Measurements from ENCODE around the gene L3MBTL4. TPM values are rescaled to one million over a fixed set of nuclear protein-coding genes. Genes with fewer than 3 reads are reported as not detected.

L3MBTL4 gene
- total RNA-seq, 1 experiment from 2014 or later = not detected

GRCh38 chr18:5958822-5959221 lies 455.9 kb downstream of the L3MBTL4 start:
- Histone ChIP-seq H3K36me3 (ENCODE audit: control insufficient read depth in 1 of 2, insufficient read depth in 2 of 2, low read length in 2 of 2) (no peaks in the 10 kb centered on the region), H3K9ac (ENCODE audit: low read length) (no peak overlapping the region), H3K4me1 (ENCODE audit: control insufficient read depth in 1 of 2, insufficient read depth in 2 of 2, low read length in 2 of 2) (no peaks in the 10 kb centered on the region), H3K9me3 (ENCODE audit: control insufficient read depth in 1 of 2, insufficient read depth in 1 of 2, low read depth in 1 of 2, low read length in 2 of 2) (peaks cover 11 to 28% of the 10 kb centered on the region in 2 experiments; a peak in 2 of 4 replicates), H3K27ac (ENCODE audit: low read depth, low read length) (no peak overlapping the region), H2AFZ (ENCODE audit: low read depth, low read length, poor library complexity, severe bottlenecking) (no peak overlapping the region), H3K79me2 (ENCODE audit: insufficient read depth, low read length) (no peaks in the 10 kb centered on the region), H3K27me3 (ENCODE audit: insufficient read depth, low read length) (no peaks in the 10 kb centered on the region), H3K4me3 (replicated peaks in 1 of 2; ENCODE audit: low read depth in 1 of 2, low read length in 2 of 2) (no peak overlapping the region), H3K4me2 (ENCODE audit: low read length) (no peak overlapping the region), H3K9me2 (ENCODE audit: insufficient read depth) (no peaks in the 10 kb centered on the region), H4K20me1 (ENCODE audit: insufficient read depth) (no peaks in the 10 kb centered on the region)
- no peak for TF ChIP-seq RAD21 (IDR thresholded peaks at IDR 0.05; ENCODE audit: low read depth)
- TF ChIP-seq CEBPB (IDR thresholded peaks at IDR 0.05; ENCODE audit: low read depth) = no peak
- no peak for TF ChIP-seq CBX3 (IDR thresholded peaks at IDR 0.05; ENCODE audit: low read depth)
- TF ChIP-seq, protein P1, sequence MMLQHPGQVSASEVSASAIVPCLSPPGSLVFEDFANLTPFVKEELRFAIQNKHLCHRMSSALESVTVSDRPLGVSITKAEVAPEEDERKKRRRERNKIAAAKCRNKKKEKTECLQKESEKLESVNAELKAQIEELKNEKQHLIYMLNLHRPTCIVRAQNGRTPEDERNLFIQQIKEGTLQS (IDR thresholded peaks at IDR 0.05) = no peak
- no peak for TF ChIP-seq ZFX (IDR thresholded peaks at IDR 0.05)
- ChIA-PET RAD21 (ENCODE audit: low non-redundant PET in 1 of 2, low total read pairs in 2 of 2, uncharacterized antibody in 2 of 2, unreplicated experiment in 2 of 2) (no interaction called here), POLR2A (no interaction called here), CTCF (no interaction called here)
- intact Hi-C loops (cut with micrococcal nuclease) = no loop called here
- BruUV-seq (replicated peaks) = no TSS peak
- ATAC-seq (no peak), DNase-seq (ENCODE audit: low read depth, low spot score) (no peak)

- intact Hi-C loops (cut with micrococcal nuclease) = no loop called here
- no peak for DNase-seq (ENCODE audit: low read depth, low spot score)
- BruUV-seq (replicated peaks) = no TSS peak
These were observed 458.9 kb downstream of the L3MBTL4 start for GRCh38 chr18:5955861-5956260.

More at GRCh38 chr18:5955861-5956260, 458.9 kb downstream of the L3MBTL4 start:
- POLR2A ChIA-PET = no interaction called here
- CTCF ChIA-PET = no interaction called here
- H3K79me2 ChIP-seq (ENCODE audit: insufficient read depth, low read length) = no peaks in the 10 kb centered on the region
- no peak overlapping the region for H3K4me2 ChIP-seq (ENCODE audit: low read length)
- no peaks in the 10 kb centered on the region for H3K36me3 ChIP-seq (ENCODE audit: control insufficient read depth in 1 of 2, insufficient read depth in 2 of 2, low read length in 2 of 2)
- H3K9me2 ChIP-seq (ENCODE audit: insufficient read depth) = no peaks in the 10 kb centered on the region
- no peak for ATAC-seq
- H3K4me3 ChIP-seq (replicated peaks in 1 of 2; ENCODE audit: low read depth in 1 of 2, low read length in 2 of 2) = no peak overlapping the region
- no peaks in the 10 kb centered on the region for H3K27me3 ChIP-seq (ENCODE audit: insufficient read depth, low read length)
- no peak overlapping the region for H2AFZ ChIP-seq (ENCODE audit: low read depth, low read length, poor library complexity, severe bottlenecking)
- H3K9me3 ChIP-seq (ENCODE audit: control insufficient read depth in 1 of 2, insufficient read depth in 1 of 2, low read depth in 1 of 2, low read length in 2 of 2) = peaks cover 5 to 36% of the 10 kb centered on the region in 2 experiments; a peak in 2 of 4 replicates
- RAD21 ChIA-PET (ENCODE audit: low non-redundant PET in 1 of 2, low total read pairs in 2 of 2, uncharacterized antibody in 2 of 2, unreplicated experiment in 2 of 2) = no interaction called here
- TF ChIP-seq, protein P2, sequence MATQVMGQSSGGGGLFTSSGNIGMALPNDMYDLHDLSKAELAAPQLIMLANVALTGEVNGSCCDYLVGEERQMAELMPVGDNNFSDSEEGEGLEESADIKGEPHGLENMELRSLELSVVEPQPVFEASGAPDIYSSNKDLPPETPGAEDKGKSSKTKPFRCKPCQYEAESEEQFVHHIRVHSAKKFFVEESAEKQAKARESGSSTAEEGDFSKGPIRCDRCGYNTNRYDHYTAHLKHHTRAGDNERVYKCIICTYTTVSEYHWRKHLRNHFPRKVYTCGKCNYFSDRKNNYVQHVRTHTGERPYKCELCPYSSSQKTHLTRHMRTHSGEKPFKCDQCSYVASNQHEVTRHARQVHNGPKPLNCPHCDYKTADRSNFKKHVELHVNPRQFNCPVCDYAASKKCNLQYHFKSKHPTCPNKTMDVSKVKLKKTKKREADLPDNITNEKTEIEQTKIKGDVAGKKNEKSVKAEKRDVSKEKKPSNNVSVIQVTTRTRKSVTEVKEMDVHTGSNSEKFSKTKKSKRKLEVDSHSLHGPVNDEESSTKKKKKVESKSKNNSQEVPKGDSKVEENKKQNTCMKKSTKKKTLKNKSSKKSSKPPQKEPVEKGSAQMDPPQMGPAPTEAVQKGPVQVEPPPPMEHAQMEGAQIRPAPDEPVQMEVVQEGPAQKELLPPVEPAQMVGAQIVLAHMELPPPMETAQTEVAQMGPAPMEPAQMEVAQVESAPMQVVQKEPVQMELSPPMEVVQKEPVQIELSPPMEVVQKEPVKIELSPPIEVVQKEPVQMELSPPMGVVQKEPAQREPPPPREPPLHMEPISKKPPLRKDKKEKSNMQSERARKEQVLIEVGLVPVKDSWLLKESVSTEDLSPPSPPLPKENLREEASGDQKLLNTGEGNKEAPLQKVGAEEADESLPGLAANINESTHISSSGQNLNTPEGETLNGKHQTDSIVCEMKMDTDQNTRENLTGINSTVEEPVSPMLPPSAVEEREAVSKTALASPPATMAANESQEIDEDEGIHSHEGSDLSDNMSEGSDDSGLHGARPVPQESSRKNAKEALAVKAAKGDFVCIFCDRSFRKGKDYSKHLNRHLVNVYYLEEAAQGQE (IDR thresholded peaks at IDR 0.05; ENCODE audit: low read depth) = no peak
- TF ChIP-seq FOSL1 (IDR thresholded peaks at IDR 0.05; ENCODE audit: low read depth) (no peak), JUND (IDR thresholded peaks at IDR 0.05) (no peak), EZH2phosphoT487 (IDR thresholded peaks at IDR 0.05; ENCODE audit: borderline replicate concordance) (no peak)
- H3K4me1 ChIP-seq (ENCODE audit: control insufficient read depth in 1 of 2, insufficient read depth in 2 of 2, low read length in 2 of 2) = no peaks in the 10 kb centered on the region
- no peak overlapping the region for H3K27ac ChIP-seq (ENCODE audit: low read depth, low read length)
- no peak overlapping the region for H3K9ac ChIP-seq (ENCODE audit: low read length)
- H4K20me1 ChIP-seq (ENCODE audit: insufficient read depth) = no peaks in the 10 kb centered on the region
